Rectal smooth muscle tissue (tissue), 1 donor: ENCODE measurements around the gene ASCC1.

ENCODE experiments used
- H3K27ac ChIP-seq: one replicate; pipeline ENCODE4 v1.7.0; 2013; ENCODE audit warnings: low read depth, low read length, inconsistent platforms
- H3K27me3 ChIP-seq: one replicate; pipeline ENCODE4 v1.7.0; 2013; ENCODE audit warnings: low read length; ENCODE audit not compliant: control insufficient read depth, insufficient read depth
- H3K36me3 ChIP-seq: one replicate; pipeline ENCODE4 v1.7.0; 2013; ENCODE audit warnings: low read length; ENCODE audit not compliant: control insufficient read depth, insufficient read depth
- H3K4me1 ChIP-seq: one replicate; pipeline ENCODE4 v1.7.0; 2013; ENCODE audit warnings: low read length; ENCODE audit not compliant: control insufficient read depth, insufficient read depth
- H3K4me3 ChIP-seq: one replicate; pipeline ENCODE4 v1.7.0; 2013; ENCODE audit warnings: low read length
- H3K9ac ChIP-seq: one replicate; pipeline ENCODE4 v1.7.0; 2013; ENCODE audit warnings: low read length

ASCC1 gene, protein sequence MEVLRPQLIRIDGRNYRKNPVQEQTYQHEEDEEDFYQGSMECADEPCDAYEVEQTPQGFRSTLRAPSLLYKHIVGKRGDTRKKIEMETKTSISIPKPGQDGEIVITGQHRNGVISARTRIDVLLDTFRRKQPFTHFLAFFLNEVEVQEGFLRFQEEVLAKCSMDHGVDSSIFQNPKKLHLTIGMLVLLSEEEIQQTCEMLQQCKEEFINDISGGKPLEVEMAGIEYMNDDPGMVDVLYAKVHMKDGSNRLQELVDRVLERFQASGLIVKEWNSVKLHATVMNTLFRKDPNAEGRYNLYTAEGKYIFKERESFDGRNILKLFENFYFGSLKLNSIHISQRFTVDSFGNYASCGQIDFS

DNA sequence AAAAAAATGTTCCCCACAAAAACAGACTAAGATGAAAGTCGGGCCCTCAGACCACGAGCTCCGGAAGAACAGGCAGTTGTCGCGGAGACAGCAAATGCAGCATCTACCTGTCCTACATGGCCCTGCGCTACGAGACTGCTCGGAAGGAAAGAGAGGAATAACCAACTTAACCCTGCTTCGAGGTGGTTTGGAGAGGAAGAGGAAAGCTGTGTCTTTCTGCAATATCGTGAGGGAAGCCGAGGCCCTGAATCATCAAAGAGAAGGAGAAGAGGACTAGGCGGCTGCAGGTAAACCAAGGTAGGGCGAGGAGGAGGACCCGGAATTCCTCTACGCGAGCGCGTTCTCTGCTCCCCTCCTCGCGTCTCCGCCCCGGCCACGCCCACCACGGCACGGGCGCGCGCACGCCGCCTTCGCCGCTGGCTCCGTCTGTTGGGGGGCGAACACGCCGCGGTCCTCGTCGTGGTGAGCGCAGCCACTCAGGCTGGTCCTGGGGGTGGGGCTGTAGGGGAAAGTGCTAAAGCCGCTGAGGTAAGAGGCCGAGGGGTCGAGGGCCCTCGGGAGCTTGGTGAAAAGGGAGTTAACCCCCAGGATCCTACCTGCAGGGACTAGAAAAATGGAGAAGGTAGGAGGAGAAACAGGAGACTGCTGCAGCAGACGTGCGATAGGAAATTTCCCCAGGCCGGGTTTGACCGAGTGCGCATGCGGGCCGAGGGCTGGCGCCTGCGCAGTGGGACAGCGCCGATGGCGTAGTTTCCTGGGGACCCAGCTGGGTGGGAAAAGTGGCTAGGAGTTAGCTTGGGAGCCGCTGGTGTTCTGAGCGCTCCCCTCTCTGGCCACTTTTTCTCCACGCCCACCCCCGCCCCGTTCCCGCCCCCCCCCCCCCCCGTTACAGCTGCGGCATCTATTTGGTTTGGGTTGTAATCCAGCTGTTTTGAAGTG, at the start of gene ASCC1, which contains the start of gene ANAPC16:
ASCC1 (minus strand) TSS at position 666 of the 939 bp plus-strand sequence. CDS start 2,978 bp downstream, outside the sequence.
ANAPC16 (plus strand) TSS at position 402 of the 939 bp plus-strand sequence. CDS start 7,903 bp downstream, outside the sequence.
- peak within 1 kb of the TSS; percentile 79 for H3K9ac ChIP-seq
- H3K27me3 ChIP-seq = no peaks in the 10 kb centered on the region
- H3K4me3 ChIP-seq = peak within 1 kb of the TSS; percentile 94
- H3K27ac ChIP-seq = peak within 1 kb of the TSS; percentile 86
- peaks cover 7% of the 10 kb centered on the region for H3K4me1 ChIP-seq
- no peaks in the 10 kb centered on the region for H3K36me3 ChIP-seq

DNA sequence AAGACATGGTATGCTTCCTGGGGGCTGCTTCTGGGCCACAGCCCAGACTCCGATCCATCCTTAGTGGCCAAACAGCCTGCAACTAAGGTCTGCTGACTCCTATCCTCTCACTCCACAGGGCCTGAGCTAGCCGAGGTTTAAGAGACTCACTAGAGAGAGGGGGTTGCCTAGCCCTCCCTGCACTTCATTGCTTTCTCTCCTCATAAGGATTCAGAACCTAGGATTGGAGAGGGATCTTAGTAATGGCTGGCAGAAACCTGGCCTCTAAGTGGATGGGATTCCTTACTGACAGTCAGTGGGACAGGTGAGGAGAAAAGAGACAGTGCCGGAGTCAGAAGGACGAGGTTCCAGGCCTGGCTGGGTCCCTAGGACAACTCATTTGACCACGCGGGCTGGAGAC, 49.4 kb upstream of the ASCC1 start:
- no peak overlapping the region for H3K9ac ChIP-seq
- H3K36me3 ChIP-seq = no peaks in the 10 kb centered on the region
- no peaks in the 10 kb centered on the region for H3K27me3 ChIP-seq
- peaks cover under 1% of the 10 kb centered on the region for H3K4me1 ChIP-seq
- no peak overlapping the region for H3K27ac ChIP-seq
- H3K4me3 ChIP-seq = no peak overlapping the region

DNA sequence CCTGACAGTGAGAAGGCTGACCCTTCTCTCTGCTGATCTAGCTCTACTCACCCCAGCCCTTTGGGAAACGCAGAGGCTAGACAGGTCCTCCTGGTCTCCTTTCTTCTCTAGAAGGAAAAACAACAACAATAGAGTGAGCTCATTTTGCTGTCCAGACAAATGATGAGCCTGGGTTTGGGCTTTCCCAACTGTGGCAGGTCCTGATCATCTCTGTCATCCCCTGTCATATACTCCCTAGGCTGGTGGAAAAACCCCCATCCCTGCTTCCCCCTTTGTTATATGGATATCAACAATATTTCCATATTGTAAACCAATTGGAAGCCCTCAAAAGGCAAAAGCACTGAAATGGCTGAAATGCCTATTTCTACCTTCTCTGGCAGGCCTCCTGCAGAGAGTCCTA, 48.5 kb upstream of the ASCC1 start:
- Histone ChIP-seq H3K4me1 (peaks cover 11% of the 10 kb centered on the region), H3K4me3 (no peak overlapping the region), H3K27ac (no peak overlapping the region), H3K9ac (no peak overlapping the region), H3K36me3 (no peaks in the 10 kb centered on the region), H3K27me3 (no peaks in the 10 kb centered on the region)

DNA sequence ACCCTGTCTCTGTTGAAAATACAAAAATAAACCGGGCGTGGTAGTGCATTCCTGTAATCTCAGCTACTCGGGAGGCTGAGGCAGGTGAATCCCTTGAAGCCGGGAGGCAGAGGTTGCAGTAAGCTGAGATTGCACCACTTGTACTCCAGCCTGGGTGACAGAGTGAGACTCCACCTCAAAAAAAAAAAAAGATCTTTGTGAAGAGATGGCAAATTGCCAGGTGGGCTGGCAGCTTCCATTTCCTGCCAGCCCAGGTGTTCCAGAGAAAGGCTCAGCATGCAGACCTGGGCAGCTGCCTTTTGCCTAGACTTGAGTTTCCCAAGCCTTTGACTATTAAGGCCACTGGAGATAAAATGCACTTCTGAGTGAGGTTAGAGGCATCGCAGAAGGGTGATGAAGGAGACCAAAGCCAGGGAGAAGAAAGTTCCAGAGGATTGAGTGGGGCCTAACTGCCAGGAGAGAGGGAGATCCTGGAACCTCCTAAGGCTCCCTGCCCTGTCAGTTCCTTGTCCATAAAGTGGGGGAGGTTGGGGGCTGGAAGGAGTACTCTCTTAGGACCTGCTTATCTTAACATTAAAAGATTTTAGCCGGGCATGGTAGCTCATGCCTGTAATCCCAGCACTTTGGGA, 47.7 kb upstream of the ASCC1 start:
- Histone ChIP-seq H3K9ac (no peak overlapping the region), H3K4me1 (peaks cover 14% of the 10 kb centered on the region), H3K36me3 (no peaks in the 10 kb centered on the region), H3K27me3 (no peaks in the 10 kb centered on the region), H3K4me3 (no peak overlapping the region), H3K27ac (no peak overlapping the region)

DNA sequence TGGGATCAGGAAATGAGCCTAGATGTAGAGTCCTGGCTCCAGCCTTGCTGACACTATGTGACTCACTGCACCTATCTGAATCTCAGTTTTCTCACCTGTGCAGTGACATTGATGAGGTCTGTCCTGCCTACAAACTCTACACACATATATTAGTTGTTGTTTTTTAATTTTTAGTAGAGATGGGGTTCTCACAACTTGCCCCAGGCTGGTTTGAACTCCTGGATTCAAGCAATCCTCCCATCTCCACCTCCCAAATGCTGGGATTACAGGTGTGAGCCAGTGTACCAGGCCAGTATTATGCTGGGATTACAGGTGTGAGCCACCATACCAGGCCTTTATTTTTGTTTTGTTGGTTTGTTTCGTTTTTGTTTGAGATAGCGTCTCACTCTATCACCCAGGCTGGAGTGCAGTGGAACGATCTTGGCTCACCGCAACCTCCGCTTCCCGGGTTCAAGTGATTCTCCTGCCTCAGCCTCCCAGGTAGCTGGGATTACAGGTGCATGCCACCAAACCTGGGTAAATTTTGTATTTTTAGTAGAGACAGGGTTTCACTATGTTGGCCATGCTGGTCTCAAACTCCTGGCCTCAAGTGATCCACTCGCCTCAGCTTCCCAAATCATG, 45.8 kb upstream of the ASCC1 start:
- Histone ChIP-seq H3K27ac (no peak overlapping the region), H3K9ac (no peak overlapping the region), H3K27me3 (no peaks in the 10 kb centered on the region), H3K4me3 (no peak overlapping the region), H3K36me3 (no peaks in the 10 kb centered on the region), H3K4me1 (peaks cover 14% of the 10 kb centered on the region)

DNA sequence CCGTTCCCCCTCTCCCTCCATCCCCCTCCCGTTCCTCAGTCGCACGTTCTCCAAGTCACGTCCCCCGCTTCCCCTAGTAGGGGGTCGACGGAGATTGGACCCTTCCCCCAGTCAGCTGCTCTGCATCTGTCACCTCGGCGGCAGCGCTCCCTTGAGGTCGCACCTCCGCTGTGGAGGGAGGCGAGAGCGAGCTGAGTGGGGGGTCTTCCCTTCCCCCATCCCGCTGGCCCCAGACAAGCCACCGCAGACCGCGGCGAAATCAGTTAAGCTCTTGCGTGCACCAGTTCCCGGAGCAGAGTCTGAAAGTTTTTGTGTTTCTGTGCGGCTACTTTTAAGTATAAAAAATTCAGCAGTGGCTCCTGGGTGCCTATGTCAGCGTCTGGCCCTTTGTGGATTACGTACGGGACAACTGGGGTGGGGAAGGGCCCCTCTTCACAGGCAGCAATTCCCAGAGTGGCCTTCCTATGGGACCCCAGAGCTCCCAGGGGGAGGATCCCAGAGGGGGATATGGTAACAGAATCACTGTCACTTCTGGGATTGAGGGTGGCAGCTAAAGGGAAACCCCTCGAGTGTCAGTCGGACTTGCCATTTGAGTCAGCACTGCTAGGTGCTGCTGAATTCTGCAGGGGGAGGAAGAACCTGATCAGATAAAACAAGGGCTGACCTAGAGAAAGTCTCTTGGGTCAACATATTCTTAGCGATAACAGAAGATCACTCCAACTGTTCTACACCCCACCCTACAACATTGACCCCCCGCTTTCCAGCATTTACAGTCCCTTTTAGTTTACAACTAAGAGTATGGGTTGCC, 45.1 kb upstream of the ASCC1 start:
- no peaks in the 10 kb centered on the region for H3K27me3 ChIP-seq
- H3K27ac ChIP-seq = peak overlapping the region; percentile 79
- peak overlapping the region; percentile 77 for H3K4me3 ChIP-seq
- H3K9ac ChIP-seq = peak overlapping the region; percentile 41
- H3K36me3 ChIP-seq = no peaks in the 10 kb centered on the region
- peaks cover 16% of the 10 kb centered on the region for H3K4me1 ChIP-seq

DNA sequence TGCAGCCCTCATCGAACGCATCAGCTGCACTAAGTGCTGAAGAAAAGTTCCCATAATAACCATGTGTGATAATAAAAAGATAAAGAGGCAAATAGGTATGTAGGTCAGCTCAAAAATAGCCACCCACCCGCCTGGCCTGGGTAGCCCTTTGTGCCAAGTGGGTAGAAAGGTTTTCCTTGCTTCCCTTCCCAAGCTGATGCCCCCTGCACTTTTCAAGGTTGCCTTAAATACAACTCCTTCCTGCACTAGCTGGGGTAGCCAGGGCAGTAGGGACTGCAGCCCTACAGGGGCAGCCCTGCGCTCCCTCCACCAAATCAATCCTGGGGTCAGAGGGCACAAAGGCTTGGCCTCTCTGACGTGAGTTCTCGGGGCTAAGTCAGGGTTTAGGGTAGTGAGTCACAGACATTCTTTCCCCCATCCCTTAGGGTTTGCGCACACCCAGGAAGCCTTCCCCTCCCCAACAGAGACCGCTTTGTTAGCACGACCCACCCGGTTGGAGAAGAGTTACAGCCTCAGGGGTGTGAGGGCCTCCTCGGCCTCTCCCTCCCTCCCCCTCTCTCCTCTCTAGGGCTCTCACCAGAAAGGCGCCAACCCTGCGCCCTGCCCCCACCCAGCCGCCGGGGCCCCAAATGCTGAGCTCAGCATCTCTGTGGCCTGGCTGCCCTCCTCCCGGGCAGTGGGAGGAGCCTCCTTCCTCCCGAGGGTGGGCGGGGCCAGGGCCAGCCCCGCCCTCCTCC, 44.3 kb upstream of the ASCC1 start:
- Histone ChIP-seq H3K4me1 (peaks cover 18% of the 10 kb centered on the region), H3K4me3 (peak overlapping the region; percentile 77), H3K27me3 (no peaks in the 10 kb centered on the region), H3K36me3 (no peaks in the 10 kb centered on the region), H3K27ac (peak overlapping the region; percentile 79), H3K9ac (no peak overlapping the region)

DNA sequence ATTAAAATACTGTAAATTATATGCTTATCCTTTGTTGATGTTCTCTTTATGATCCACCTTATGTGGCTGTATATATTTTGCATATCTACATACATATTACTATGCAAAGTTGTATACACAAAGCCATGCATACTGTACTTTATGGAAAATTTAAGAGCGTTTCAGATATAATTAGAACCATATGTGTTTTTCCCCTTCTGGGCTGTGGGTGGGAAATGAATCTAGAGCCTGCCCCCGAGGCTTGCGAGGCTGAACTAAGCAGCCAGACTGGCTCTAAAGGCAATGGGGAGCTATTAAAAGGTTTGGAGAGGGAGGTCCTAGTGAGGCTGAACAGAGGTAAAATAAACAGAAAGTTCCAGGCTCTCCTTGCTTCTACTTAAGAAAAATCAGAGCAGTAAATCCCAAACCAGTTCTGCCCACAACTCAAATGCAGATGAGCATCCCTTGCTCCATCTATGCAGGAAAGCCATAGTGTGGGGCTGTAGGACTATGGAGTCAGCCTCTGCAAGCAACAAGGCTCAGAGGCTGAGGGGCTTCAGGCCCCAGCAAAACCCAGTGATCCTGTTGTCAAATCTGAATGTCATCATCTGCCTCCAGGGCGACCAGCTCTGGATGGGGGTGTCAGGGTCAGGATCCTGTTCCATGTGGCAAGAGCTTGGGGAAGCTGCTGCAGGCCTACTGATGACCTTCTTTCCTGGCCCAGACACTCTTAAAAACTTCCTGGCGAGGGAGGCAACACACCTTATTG, 43.6 kb upstream of the ASCC1 start:
- Histone ChIP-seq H3K4me1 (peaks cover 24% of the 10 kb centered on the region), H3K36me3 (no peaks in the 10 kb centered on the region), H3K4me3 (peak overlapping the region; percentile 10), H3K27me3 (no peaks in the 10 kb centered on the region), H3K27ac (peak overlapping the region; percentile 79), H3K9ac (no peak overlapping the region)

DNA sequence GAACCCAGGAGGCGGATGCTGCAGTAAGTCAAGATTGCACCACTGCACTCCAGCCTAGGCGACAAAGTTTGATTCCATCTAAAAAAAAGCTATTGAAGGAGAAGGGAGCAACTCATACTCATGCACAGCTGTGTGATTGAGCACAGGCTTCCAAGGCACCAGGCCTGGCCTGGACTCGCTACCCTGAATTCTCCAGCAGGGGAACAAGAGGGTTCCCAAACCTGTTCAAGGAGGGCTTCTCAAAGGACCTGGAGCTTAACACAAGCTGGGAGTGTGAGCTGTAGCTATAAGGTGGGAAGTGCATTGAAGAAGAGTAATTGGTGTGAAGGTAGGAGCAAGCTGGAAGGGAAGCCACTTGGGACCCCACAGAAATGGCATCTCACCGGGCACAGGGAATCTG, 42.5 kb upstream of the ASCC1 start:
- Histone ChIP-seq H3K36me3 (no peaks in the 10 kb centered on the region), H3K4me1 (peaks cover 29% of the 10 kb centered on the region), H3K27me3 (no peaks in the 10 kb centered on the region), H3K4me3 (no peak overlapping the region), H3K9ac (no peak overlapping the region), H3K27ac (no peak overlapping the region)

DNA sequence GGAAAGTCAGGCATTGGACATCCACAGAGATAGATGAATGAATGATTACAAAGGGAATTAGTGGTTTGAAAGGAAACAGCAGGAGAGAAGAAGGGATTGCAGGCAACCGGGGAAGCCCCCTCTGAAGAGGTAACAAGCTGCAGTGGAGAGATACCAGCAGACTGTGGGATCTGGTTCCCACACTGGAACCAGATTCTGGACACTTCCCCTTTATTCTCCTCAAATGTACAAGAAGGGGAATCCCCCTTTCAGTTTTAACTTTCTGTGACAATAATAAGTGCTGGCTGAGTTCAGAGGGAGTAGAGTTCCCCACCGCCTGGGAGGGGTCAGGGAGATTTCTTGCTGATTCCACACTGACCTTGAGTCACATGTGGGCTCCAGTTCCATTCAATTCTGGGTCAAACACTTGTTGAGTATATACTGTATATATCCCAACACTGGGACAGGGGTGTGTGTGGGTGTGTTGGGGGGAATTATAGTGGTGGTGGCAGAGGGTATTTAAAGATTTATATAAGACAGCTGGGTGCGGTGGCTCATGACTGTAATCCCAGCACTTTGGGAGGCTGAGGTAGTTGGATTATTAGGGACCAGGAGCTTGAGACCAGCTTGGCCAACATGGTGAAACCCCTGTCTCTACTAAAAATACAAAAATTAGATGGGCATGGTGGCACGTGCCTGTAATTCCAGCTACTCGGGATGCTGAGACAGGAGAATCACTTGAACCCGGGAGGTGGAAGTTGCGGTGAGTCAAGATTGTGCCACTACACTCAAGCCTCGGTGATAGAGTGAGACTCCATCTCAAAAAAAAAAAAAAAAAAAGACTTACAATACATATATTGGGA, 41.2 kb upstream of the ASCC1 start:
- Histone ChIP-seq H3K4me1 (peaks cover 29% of the 10 kb centered on the region), H3K9ac (no peak overlapping the region), H3K27me3 (no peaks in the 10 kb centered on the region), H3K27ac (peak overlapping the region; percentile 12), H3K36me3 (no peaks in the 10 kb centered on the region), H3K4me3 (no peak overlapping the region)
